Measurements from ENCODE around the gene FTL.

The FTL gene

DNA sequence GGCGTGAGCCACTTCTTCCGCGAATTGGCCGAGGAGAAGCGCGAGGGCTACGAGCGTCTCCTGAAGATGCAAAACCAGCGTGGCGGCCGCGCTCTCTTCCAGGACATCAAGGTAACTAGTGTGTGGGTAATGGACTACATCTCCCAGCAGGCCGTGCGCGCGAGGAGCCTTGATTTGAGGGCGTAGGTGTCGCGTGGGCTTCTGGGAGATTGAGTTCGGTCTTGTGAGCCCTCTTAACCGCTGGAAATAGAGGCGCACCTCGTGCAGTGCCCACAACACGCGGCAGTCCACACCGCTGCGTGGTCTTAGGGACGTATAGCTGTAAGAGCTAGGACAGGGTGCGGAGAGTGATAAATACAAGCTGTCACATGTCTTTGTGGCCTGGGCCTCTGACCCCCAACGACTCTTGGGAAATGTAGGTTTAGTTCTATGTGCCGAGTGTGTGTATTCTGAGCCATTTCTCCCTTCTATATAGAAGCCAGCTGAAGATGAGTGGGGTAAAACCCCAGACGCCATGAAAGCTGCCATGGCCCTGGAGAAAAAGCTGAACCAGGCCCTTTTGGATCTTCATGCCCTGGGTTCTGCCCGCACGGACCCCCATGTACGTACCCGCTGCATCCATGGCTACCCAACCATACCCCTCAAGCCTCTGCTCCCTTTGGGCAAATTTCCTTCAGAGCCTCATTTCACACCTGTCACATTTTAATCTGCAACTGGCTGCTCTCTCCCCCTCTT is 864 bp downstream of the FTL start:
- in situ Hi-C loops (cut with MboI; ENCODE audit: low pct_unique_long_range_greater_than_20kb, low sequenced_read_pairs, unreplicated experiment) = loop anchor here (25.0 kb wide), 2 partner anchors 104 to 329 kb away; partner anchors contain the start of genes CA11, DBP, PLEKHA4 and PPP1R15A
- TF ChIP-seq, protein P1, sequence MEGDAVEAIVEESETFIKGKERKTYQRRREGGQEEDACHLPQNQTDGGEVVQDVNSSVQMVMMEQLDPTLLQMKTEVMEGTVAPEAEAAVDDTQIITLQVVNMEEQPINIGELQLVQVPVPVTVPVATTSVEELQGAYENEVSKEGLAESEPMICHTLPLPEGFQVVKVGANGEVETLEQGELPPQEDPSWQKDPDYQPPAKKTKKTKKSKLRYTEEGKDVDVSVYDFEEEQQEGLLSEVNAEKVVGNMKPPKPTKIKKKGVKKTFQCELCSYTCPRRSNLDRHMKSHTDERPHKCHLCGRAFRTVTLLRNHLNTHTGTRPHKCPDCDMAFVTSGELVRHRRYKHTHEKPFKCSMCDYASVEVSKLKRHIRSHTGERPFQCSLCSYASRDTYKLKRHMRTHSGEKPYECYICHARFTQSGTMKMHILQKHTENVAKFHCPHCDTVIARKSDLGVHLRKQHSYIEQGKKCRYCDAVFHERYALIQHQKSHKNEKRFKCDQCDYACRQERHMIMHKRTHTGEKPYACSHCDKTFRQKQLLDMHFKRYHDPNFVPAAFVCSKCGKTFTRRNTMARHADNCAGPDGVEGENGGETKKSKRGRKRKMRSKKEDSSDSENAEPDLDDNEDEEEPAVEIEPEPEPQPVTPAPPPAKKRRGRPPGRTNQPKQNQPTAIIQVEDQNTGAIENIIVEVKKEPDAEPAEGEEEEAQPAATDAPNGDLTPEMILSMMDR (IDR thresholded peaks at IDR 0.05; ENCODE audit: extremely low read depth, insufficient read depth, missing control alignments) = no peak
- DNase-seq (ENCODE audit: low spot score) = peak; percentile 82

DNA sequence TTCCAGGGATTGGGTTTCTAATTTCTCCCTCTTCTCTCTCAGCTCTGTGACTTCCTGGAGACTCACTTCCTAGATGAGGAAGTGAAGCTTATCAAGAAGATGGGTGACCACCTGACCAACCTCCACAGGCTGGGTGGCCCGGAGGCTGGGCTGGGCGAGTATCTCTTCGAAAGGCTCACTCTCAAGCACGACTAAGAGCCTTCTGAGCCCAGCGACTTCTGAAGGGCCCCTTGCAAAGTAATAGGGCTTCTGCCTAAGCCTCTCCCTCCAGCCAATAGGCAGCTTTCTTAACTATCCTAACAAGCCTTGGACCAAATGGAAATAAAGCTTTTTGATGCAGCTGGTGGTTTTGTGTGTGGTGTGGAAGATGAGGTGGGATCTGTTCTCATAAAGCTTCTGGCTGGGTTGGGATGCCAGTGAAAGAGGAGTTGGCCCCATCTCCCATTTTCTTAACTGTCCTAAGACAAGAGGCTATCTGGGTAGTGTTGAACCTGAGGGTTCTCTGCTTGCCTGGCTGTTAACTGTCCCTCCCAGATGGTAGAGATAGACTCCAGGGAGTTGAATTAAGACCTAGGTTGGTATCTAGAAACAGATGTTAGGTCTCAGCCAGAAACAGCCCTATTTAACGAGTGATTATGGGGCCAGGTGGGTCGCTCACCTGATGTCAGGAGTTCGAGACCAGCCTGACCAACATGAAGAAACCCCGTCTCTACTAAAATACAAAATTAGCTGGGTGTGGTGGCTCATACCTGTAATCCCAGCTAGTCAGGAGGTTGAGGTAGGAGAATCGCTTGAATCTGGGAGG is 1.6 kb downstream of the FTL start:
- in situ Hi-C loops (cut with MboI; ENCODE audit: low pct_unique_long_range_greater_than_20kb, low sequenced_read_pairs, unreplicated experiment) = loop anchor here (25.0 kb wide), 2 partner anchors 104 to 329 kb away; partner anchors contain the start of genes CA11, DBP, PLEKHA4 and PPP1R15A
- no peak for DNase-seq (ENCODE audit: low spot score)
- TF ChIP-seq, protein P1 (IDR thresholded peaks at IDR 0.05; ENCODE audit: extremely low read depth, insufficient read depth, missing control alignments) = no peak

DNA sequence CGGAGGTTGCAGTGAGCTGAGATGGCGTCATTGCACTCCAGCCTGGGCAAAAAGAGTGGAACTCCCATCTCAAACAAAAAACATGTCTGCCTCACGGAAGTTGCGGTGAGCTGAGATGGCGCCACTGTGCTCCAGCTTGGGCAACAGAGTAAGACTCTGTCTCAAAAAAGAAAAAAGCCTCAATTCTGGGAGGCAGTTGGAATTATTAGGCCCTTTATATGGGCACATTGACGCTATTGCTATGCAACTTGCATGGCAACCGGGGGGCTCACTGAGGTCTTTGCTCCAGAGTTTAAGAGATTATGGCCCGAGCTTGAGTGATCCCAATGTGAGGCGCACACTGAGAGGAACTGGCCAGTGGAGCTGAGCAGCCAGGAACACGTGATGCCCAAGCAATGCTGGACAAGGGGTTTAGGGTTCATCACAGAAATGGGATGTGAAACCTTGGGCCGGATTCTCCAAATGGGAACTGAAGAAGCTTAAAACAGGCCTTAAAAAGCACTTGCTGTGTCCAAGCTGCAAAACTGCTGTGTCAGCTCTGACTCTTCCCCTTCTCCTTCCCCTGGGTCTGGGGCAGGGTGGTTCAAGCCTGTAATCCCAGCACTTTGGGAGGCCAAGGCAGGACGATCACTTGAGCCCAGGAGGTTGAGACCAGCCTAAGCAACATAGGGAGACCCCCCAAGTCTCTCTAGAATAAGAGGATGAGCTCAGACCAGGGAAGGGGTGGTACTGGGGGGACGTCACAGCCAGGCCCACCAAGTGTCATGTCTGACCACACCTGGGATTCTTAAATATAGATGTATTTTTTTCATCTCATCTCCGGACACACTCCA is 2.5 kb downstream of the FTL start:
- TF ChIP-seq, protein P1 (IDR thresholded peaks at IDR 0.05; ENCODE audit: extremely low read depth, insufficient read depth, missing control alignments) = no peak
- no peak for DNase-seq (ENCODE audit: low spot score)
- in situ Hi-C loops (cut with MboI; ENCODE audit: low pct_unique_long_range_greater_than_20kb, low sequenced_read_pairs, unreplicated experiment) = loop anchor here (25.0 kb wide), 2 partner anchors 105 to 330 kb away; partner anchors contain the start of genes CA11, DBP, PLEKHA4 and PPP1R15A

DNA sequence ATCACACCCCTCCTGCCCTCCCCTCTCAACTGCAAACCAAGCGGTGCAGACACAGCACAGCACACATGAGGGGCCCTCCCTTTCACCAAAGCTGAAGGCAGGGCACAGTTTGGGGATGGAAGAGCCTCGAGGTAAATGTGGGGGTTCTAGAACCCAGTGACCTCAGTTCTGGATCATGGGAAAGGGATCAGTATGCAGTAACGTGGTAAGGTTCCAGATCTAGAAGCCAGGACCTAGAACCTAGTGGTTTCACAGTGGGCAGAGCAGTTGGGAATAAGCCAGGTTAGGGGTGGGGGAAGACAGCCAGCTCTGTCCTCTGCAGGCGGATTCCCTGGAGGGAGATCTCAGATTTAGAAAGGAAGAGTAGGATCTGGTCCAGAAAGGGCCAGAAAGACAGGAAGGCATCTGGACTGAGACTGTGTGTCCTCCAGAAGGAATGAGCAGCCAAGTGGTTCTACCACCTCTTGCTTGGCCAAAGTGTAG is 3.1 kb downstream of the FTL start:
- in situ Hi-C loops (cut with MboI; ENCODE audit: low pct_unique_long_range_greater_than_20kb, low sequenced_read_pairs, unreplicated experiment) = loop anchor here (25.0 kb wide), 2 partner anchors 106 to 331 kb away; partner anchors contain the start of genes CA11, DBP, PLEKHA4 and PPP1R15A
- TF ChIP-seq, protein P1 (IDR thresholded peaks at IDR 0.05; ENCODE audit: extremely low read depth, insufficient read depth, missing control alignments) = no peak
- DNase-seq (ENCODE audit: low spot score) = no peak

DNA sequence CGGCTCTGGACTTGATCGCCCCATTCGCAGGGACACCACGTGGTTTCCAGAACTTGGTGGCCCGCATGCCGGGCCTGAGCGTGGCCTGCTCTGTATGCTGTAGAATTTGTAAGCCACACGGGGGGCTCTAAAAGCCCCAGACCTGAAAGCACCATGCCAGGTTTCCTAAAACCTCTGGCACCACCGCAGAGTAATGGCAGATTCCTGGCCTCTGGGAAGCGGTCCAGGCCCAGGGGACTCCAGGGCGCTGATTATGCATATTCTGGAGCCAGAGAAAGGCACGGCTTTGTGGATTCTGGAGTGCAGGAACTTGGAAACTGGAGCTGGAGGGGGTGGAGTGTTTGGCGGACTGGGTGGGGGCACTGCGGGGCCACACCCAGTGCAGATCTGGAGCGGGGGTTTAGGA is 3.7 kb downstream of the FTL start:
- TF ChIP-seq, protein P1 (IDR thresholded peaks at IDR 0.05; ENCODE audit: extremely low read depth, insufficient read depth, missing control alignments) = no peak
- in situ Hi-C loops (cut with MboI; ENCODE audit: low pct_unique_long_range_greater_than_20kb, low sequenced_read_pairs, unreplicated experiment) = loop anchor here (25.0 kb wide), 2 partner anchors 107 to 332 kb away; partner anchors contain the start of genes CA11, DBP, PLEKHA4 and PPP1R15A
- DNase-seq (ENCODE audit: low spot score) = no peak

Measured in GM13977 (cell line).